CD14-positive monocyte (primary cell): ENCODE data around the gene RSPO1. TPM values are rescaled to one million over a fixed set of nuclear protein-coding genes. Genes with fewer than 3 reads are reported as not detected.

Source experiments
- DNase-seq, 3 donors: peaks; one replicate each; pipeline ENCODE4 v3.0.0-alpha.2; 2011 to 2022
- H2AFZ ChIP-seq: 2 replicates; pipeline ENCODE4 v1.6.0; 2012; ENCODE audit warnings: mild to moderate bottlenecking, low read depth, low read length, inconsistent platforms; ENCODE audit not compliant: insufficient read depth, poor library complexity, severe bottlenecking
- H3K27ac ChIP-seq, 2 donors: 1 replicate in 1 of 2; 2 replicates in 1 of 2; pipeline ENCODE4 v1.5.1; 2012 to 2013; ENCODE audit warnings: low read length in 2 of 2, control low read depth in 1 of 2, inconsistent platforms in 1 of 2, low read depth in 1 of 2, mild to moderate bottlenecking in 1 of 2
- H3K27me3 ChIP-seq, 2 donors: one replicate each; pipeline versions ENCODE4 v1.6.0 to v1.6.1; 2011 to 2013; ENCODE audit warnings: low read length in 2 of 2; ENCODE audit not compliant: control insufficient read depth in 2 of 2, insufficient read depth in 2 of 2
- H3K36me3 ChIP-seq, 2 donors: replicated peaks in 1 of 2; 1 replicate in 1 of 2; 2 replicates in 1 of 2; pipeline versions ENCODE4 v1.5.1 to v1.6.1; 2012 to 2013; ENCODE audit warnings: low read length in 2 of 2, control low read depth in 1 of 2, inconsistent platforms in 1 of 2, mild to moderate bottlenecking in 1 of 2; ENCODE audit not compliant: insufficient read depth in 2 of 2, control insufficient read depth in 1 of 2
- H3K4me1 ChIP-seq, 2 donors: 1 replicate in 1 of 2; 2 replicates in 1 of 2; pipeline versions ENCODE4 v1.5.1 to v1.6.1; 2012 to 2013; ENCODE audit warnings: low read length in 2 of 2, control low read depth in 1 of 2, inconsistent platforms in 1 of 2, mild to moderate bottlenecking in 1 of 2, moderate library complexity in 1 of 2; ENCODE audit not compliant: insufficient read depth in 2 of 2, control insufficient read depth in 1 of 2
- H3K4me2 ChIP-seq: replicated peaks from 2 replicates; pipeline ENCODE3; 2012; ENCODE audit warnings: low read length, moderate library complexity, mild to moderate bottlenecking; ENCODE audit not compliant: poor library complexity, severe bottlenecking; ENCODE audit errors: extremely low read depth
- H3K4me3 ChIP-seq, 3 experiments: fragments of 200-600 bp in 1 of 3; sonication (generic) in 1 of 3; replicated peaks in 1 of 3; 1 replicate in 2 of 3; 2 replicates in 1 of 3; pipeline ENCODE4 v1.5.1; 2011 to 2013; ENCODE audit warnings: low read length in 3 of 3, mild to moderate bottlenecking in 3 of 3, control low read depth in 2 of 3, low read depth in 2 of 3, inconsistent platforms in 1 of 3, moderate library complexity in 1 of 3
- H3K79me2 ChIP-seq: 2 replicates; pipeline ENCODE4 v1.6.0; 2012; ENCODE audit warnings: mild to moderate bottlenecking, control low read depth, inconsistent platforms, low read length, moderate library complexity; ENCODE audit not compliant: insufficient read depth
- H3K9ac ChIP-seq: 2 replicates; pipeline ENCODE4 v1.6.0; 2017; ENCODE audit warnings: low read length, mild to moderate bottlenecking; ENCODE audit not compliant: insufficient read depth, poor library complexity, severe bottlenecking
- H3K9me3 ChIP-seq, 2 donors: replicated peaks in 1 of 2; 1 replicate in 1 of 2; 2 replicates in 1 of 2; pipeline versions ENCODE4 v1.5.1 to v1.6.1; 2012 to 2013; ENCODE audit warnings: low read length in 2 of 2, control low read depth in 1 of 2; ENCODE audit not compliant: control insufficient read depth in 1 of 2, insufficient read depth in 1 of 2
- H4K20me1 ChIP-seq: 2 replicates; pipeline ENCODE4 v1.6.0; 2012; ENCODE audit warnings: mild to moderate bottlenecking, low read length, control low read depth, moderate library complexity; ENCODE audit not compliant: insufficient read depth
- H3K27ac Mint-ChIP-seq, 7 donors: one replicate each; pipeline ENCODE4 v1.8.0; 2020; ENCODE audit warnings: mild to moderate bottlenecking in 7 of 7, mixed read lengths in 7 of 7, moderate library complexity in 6 of 7, inconsistent platforms in 2 of 7
- H3K27me3 Mint-ChIP-seq, 3 donors: one replicate each; pipeline ENCODE4 v1.8.0; 2021 to 2022; ENCODE audit warnings: low read depth in 3 of 3, mild to moderate bottlenecking in 3 of 3, mixed read lengths in 3 of 3, moderate library complexity in 3 of 3, inconsistent platforms in 1 of 3
- H3K36me3 Mint-ChIP-seq, 2 donors: one replicate each; pipeline ENCODE4 v1.8.0; 2020; ENCODE audit warnings: mixed read lengths in 2 of 2, inconsistent platforms in 1 of 2, mild to moderate bottlenecking in 1 of 2
- H3K4me1 Mint-ChIP-seq: one replicate; pipeline ENCODE4 v1.8.0; 2020; ENCODE audit warnings: mild to moderate bottlenecking, mixed read lengths
- H3K4me3 Mint-ChIP-seq, 2 donors: one replicate each; pipeline ENCODE4 v1.8.0; 2020; ENCODE audit warnings: mild to moderate bottlenecking in 2 of 2, mixed read lengths in 2 of 2, moderate library complexity in 1 of 2
- H3K9me3 Mint-ChIP-seq, 7 donors: one replicate each; pipeline ENCODE4 v1.8.0; 2020 to 2022; ENCODE audit warnings: mixed read lengths in 7 of 7, mild to moderate bottlenecking in 6 of 7, moderate library complexity in 6 of 7, inconsistent platforms in 2 of 7
- WGBS: methylation state at CpG from one replicate; pipeline ENCODE4 v1.1.5; 2013; ENCODE audit warnings: missing lambda C conversion rate; ENCODE audit not compliant: insufficient coverage; 5-methylcytosine and 5-hydroxymethylcytosine counted together
- intact Hi-C, 2 donors: fragments of 100-400 bp; cut with micrococcal nuclease; formaldehyde crosslinking; loops; one replicate each; pipeline versions ENCODE4 v1.15.0 to v1.15.1; 2023
- polyA plus RNA-seq, 3 donors: library from polyadenylated mRNA; depleted of rRNA in 1 of 3; unstranded in 2 of 3; stranded (reverse) in 1 of 3; fragments of 300-500 nt in 2 of 3; fragments of >200 nt in 1 of 3; fragmentation: Illumina TruSeq in 2 of 3; gene quantifications; 1 replicate in 2 of 3; 2 replicates in 1 of 3; pipeline ENCODE4 v1.2.3, GENCODE V29; 2012 to 2021
- TF ChIP-seq, protein P1 (sequence below): fragments of 200-600 bp; IDR thresholded peaks from one replicate; pipeline ENCODE4 v1.8.0; 2022; ENCODE audit warnings: antibody characterized with exemption, mild to moderate bottlenecking

The RSPO1 gene
- polyA plus RNA-seq, 3 donors = not detected

DNA sequence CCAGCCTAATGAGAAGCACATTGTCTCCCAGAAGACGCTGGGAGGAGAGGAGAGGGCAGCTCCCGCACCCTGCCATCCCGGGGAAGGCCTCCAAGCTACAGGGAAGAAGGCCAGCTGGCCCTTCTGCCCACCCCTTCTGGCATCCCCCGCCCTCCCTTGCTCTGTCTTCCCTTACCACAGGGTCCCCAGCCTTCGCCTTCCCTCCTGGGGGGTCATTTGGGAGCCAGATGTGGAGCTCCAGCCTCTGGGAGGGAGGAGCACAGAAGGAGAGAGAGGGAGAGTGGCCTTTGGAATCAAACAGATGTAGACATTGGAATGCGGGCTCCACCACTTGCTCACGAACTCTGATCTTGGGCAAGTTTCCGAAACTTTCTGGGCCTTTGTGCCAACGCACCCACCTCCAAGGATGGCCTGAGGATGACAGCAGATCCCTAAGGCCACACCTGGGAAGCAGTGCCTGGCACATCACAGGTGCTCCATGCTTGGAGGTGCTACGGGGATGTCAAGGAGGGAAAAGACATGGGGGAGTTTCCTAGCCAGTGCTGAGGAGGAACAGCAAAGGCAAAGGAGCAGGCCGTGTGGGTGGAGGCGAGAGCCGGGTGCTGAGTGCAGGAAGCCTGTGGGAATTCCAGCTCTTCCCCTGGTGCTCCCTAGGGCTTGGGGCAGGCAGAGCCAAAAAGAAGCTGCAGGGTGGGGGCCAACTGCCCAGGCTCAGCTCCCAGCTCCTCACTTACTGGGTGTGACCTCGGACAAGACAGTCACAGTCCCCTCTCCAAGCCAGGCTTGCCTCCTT lies 23.1 kb upstream of the RSPO1 start:
- H3K4me3 ChIP-seq = no peak overlapping the region
- H2AFZ ChIP-seq = no peak overlapping the region
- H3K4me2 ChIP-seq = no peak overlapping the region
- H4K20me1 ChIP-seq = no peaks in the 10 kb centered on the region
- TF ChIP-seq, protein P1, sequence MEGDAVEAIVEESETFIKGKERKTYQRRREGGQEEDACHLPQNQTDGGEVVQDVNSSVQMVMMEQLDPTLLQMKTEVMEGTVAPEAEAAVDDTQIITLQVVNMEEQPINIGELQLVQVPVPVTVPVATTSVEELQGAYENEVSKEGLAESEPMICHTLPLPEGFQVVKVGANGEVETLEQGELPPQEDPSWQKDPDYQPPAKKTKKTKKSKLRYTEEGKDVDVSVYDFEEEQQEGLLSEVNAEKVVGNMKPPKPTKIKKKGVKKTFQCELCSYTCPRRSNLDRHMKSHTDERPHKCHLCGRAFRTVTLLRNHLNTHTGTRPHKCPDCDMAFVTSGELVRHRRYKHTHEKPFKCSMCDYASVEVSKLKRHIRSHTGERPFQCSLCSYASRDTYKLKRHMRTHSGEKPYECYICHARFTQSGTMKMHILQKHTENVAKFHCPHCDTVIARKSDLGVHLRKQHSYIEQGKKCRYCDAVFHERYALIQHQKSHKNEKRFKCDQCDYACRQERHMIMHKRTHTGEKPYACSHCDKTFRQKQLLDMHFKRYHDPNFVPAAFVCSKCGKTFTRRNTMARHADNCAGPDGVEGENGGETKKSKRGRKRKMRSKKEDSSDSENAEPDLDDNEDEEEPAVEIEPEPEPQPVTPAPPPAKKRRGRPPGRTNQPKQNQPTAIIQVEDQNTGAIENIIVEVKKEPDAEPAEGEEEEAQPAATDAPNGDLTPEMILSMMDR = no peak
- DNase-seq = no peak
- H3K4me1 ChIP-seq = no peaks in the 10 kb centered on the region
- intact Hi-C loops = no loop called here
- no peaks in the 10 kb centered on the region for H3K9me3 ChIP-seq
- Mint-ChIP-seq H3K4me3 (no peak overlapping the region), H3K36me3 (no peaks in the 10 kb centered on the region), H3K27ac (no peak overlapping the region), H3K4me1 (no peaks in the 10 kb centered on the region), H3K27me3 (peaks cover 4 to 12% (median 12%) of the 10 kb centered on the region in 3 donors), H3K9me3 (peaks cover 0 to 1% (median 0%) of the 10 kb centered on the region in 7 donors)
- H3K36me3 ChIP-seq = no peaks in the 10 kb centered on the region
- H3K27me3 ChIP-seq = peaks cover 0 to 2% of the 10 kb centered on the region in 2 donors
- no peak overlapping the region for H3K9ac ChIP-seq
- H3K27ac ChIP-seq = no peak overlapping the region
- WGBS = 86% methylated on average over 9 of the region's 14 CpGs
- no peaks in the 10 kb centered on the region for H3K79me2 ChIP-seq

DNA sequence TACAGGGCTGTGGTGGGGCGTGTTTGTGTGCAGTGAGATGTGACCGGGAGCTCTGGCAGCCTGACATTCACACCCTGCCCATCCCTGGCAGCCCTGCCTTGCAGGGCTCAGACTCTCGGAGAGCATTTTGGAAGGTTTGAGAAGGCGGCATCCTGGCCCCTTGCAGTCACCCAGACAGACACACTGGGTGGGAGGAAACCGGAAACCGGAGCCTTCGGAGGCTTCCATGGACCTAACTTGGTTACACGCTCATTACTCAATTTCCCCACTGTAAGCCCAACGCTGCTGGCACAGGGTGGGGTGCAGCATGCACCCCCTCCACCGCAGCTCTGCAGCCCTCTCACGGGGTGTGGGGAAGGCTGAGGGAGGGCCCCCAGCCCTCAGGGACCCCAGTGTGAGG lies 22.2 kb upstream of the RSPO1 start:
- Mint-ChIP-seq H3K4me3 (no peak overlapping the region), H3K27ac (peak overlapping the region in 1 of 7 donors; percentile 62)
- H3K9ac ChIP-seq = no peak overlapping the region

More for the DNA sequence above, 22.2 kb upstream of the RSPO1 start:
- H2AFZ ChIP-seq = no peak overlapping the region
- no peak overlapping the region for H3K27ac ChIP-seq
- DNase-seq = no peak
- TF ChIP-seq, protein P1 = no peak
- no peaks in the 10 kb centered on the region for H3K9me3 ChIP-seq
- H3K9me3 Mint-ChIP-seq = peaks cover 0 to 1% (median 0%) of the 10 kb centered on the region in 7 donors
- no peak overlapping the region for H3K4me3 ChIP-seq
- no peaks in the 10 kb centered on the region for H3K36me3 Mint-ChIP-seq
- H3K27me3 ChIP-seq = peaks cover 0 to 2% of the 10 kb centered on the region in 2 donors
- no peaks in the 10 kb centered on the region for H3K36me3 ChIP-seq
- intact Hi-C loops = no loop called here
- no peaks in the 10 kb centered on the region for H3K4me1 ChIP-seq
- no CpG with 5 or more reads among the region's 11 CpGs for WGBS
- no peaks in the 10 kb centered on the region for H3K79me2 ChIP-seq
- no peaks in the 10 kb centered on the region for H3K4me1 Mint-ChIP-seq
- no peaks in the 10 kb centered on the region for H4K20me1 ChIP-seq
- H3K4me2 ChIP-seq = no peak overlapping the region
- H3K27me3 Mint-ChIP-seq = peaks cover 4 to 12% (median 11%) of the 10 kb centered on the region in 3 donors
